Astrocyte (in vitro differentiated cells and primary cell): ENCODE measurements around the gene KRT72. TPM values are rescaled to one million over a fixed set of nuclear protein-coding genes. Genes with fewer than 3 reads are reported as not detected.

Source experiments
- DNase-seq: peaks from one replicate; pipeline ENCODE4 v3.0.0-alpha.2; 2010; ENCODE audit warnings: low read depth
- FAIRE-seq: peaks from 2 replicates; lab custom pipeline; 2011; peaks lifted over from hg19 to GRCh38; lab: Jason Lieb, UNC
- H2AFZ ChIP-seq: 2 replicates; pipeline ENCODE4 v1.6.0; 2012; ENCODE audit warnings: low read depth, low read length, inconsistent platforms
- H3K27ac ChIP-seq: 2 replicates; pipeline ENCODE4 v1.5.1; 2011; ENCODE audit warnings: low read depth, low read length, inconsistent platforms
- H3K27me3 ChIP-seq: 2 replicates; pipeline ENCODE4 v1.6.0; 2011; ENCODE audit warnings: low read length, inconsistent platforms; ENCODE audit not compliant: insufficient read depth
- H3K36me3 ChIP-seq: 2 replicates; pipeline ENCODE4 v1.5.1; 2011; ENCODE audit warnings: low read length, inconsistent platforms; ENCODE audit not compliant: insufficient read depth
- H3K4me1 ChIP-seq: 2 replicates; pipeline ENCODE4 v1.5.1; 2011; ENCODE audit warnings: low read length, inconsistent platforms; ENCODE audit not compliant: insufficient read depth
- H3K4me2 ChIP-seq: 2 replicates; pipeline ENCODE4 v1.6.0; 2012; ENCODE audit warnings: low read length, inconsistent platforms
- H3K4me3 ChIP-seq: 2 replicates; pipeline ENCODE4 v1.5.1; 2011; ENCODE audit warnings: low read depth, mild to moderate bottlenecking, low read length, inconsistent platforms; ENCODE audit not compliant: insufficient read depth
- H3K79me2 ChIP-seq: 2 replicates; pipeline ENCODE4 v1.6.0; 2012; ENCODE audit warnings: mild to moderate bottlenecking, low read length, inconsistent platforms; ENCODE audit not compliant: insufficient read depth
- H3K9ac ChIP-seq: 2 replicates; pipeline ENCODE4 v1.6.0; 2012; ENCODE audit warnings: mild to moderate bottlenecking, low read length, inconsistent platforms
- H3K9me3 ChIP-seq: 2 replicates; pipeline ENCODE4 v1.5.1; 2012; ENCODE audit warnings: low read depth, mild to moderate bottlenecking, low read length, inconsistent platforms; ENCODE audit not compliant: insufficient read depth
- H4K20me1 ChIP-seq: 2 replicates; pipeline ENCODE4 v1.6.0; 2012; ENCODE audit warnings: low read length, inconsistent platforms; ENCODE audit not compliant: insufficient read depth
- H3K27ac Mint-ChIP-seq: one replicate; pipeline ENCODE4 v1.8.0; 2021; ENCODE audit warnings: mild to moderate bottlenecking, mixed read lengths; ENCODE audit not compliant: unreplicated experiment
- H3K27me3 Mint-ChIP-seq: one replicate; pipeline ENCODE4 v1.8.0; 2021; ENCODE audit warnings: low read depth, mixed read lengths; ENCODE audit not compliant: unreplicated experiment
- H3K36me3 Mint-ChIP-seq: one replicate; pipeline ENCODE4 v1.8.0; 2021; ENCODE audit warnings: low read depth, mixed read lengths; ENCODE audit not compliant: unreplicated experiment
- H3K4me1 Mint-ChIP-seq: one replicate; pipeline ENCODE4 v1.8.0; 2021; ENCODE audit warnings: low read depth, mixed read lengths; ENCODE audit not compliant: unreplicated experiment
- H3K4me3 Mint-ChIP-seq: one replicate; pipeline ENCODE4 v1.8.0; 2021; ENCODE audit warnings: mild to moderate bottlenecking, moderate library complexity, mixed read lengths; ENCODE audit not compliant: unreplicated experiment
- H3K9me3 Mint-ChIP-seq: one replicate; pipeline ENCODE4 v1.8.0; 2021; ENCODE audit warnings: mild to moderate bottlenecking, mixed read lengths; ENCODE audit not compliant: unreplicated experiment
- CTCF ChIP-seq: IDR thresholded peaks from 2 replicates; pipeline ENCODE4 v1.5.1; 2011; ENCODE audit warnings: low read depth, mild to moderate bottlenecking, inconsistent platforms, low read length, moderate library complexity; ENCODE audit not compliant: insufficient read depth
- EZH2 ChIP-seq: IDR thresholded peaks from 2 replicates; pipeline ENCODE4 v1.6.1; 2012; ENCODE audit warnings: mild to moderate bottlenecking, low read length, inconsistent platforms; ENCODE audit not compliant: insufficient read depth
- total RNA-seq: library from RNA; stranded (reverse); gene quantifications from 2 replicates; pipeline ENCODE4 v1.2.1, GENCODE V29; 2021

The KRT72 gene
- total RNA-seq, 1 donor from 2014 or later, result not detected

- TF ChIP-seq EZH2, result no peak
- no peak for TF ChIP-seq CTCF
- H3K27ac ChIP-seq, result no peak overlapping the region
- H3K79me2 ChIP-seq, result no peaks in the 10 kb centered on the region
- no peaks in the 10 kb centered on the region for H3K36me3 ChIP-seq
- FAIRE-seq (no peak), DNase-seq (peak; percentile 22)
- H3K4me3 ChIP-seq, result no peak overlapping the region
- H3K9me3 ChIP-seq, result no peaks in the 10 kb centered on the region
- no peak overlapping the region for H3K4me2 ChIP-seq
- H3K4me1 Mint-ChIP-seq, result peaks cover 21% of the 10 kb centered on the region
- H3K4me1 ChIP-seq, result no peaks in the 10 kb centered on the region
- H4K20me1 ChIP-seq, result no peaks in the 10 kb centered on the region
- H3K27me3 Mint-ChIP-seq, result peaks cover 56% of the 10 kb centered on the region
- H3K27ac Mint-ChIP-seq, result no peak overlapping the region
- no peak overlapping the region for H2AFZ ChIP-seq
- no peaks in the 10 kb centered on the region for H3K36me3 Mint-ChIP-seq
- H3K27me3 ChIP-seq, result peaks cover 4% of the 10 kb centered on the region
- no peaks in the 10 kb centered on the region for H3K9me3 Mint-ChIP-seq
- H3K9ac ChIP-seq, result no peak overlapping the region
- no peak overlapping the region for H3K4me3 Mint-ChIP-seq
Observed at GRCh38 chr12:52581481-52581880, 19.8 kb downstream of the KRT72 start.

DNA sequence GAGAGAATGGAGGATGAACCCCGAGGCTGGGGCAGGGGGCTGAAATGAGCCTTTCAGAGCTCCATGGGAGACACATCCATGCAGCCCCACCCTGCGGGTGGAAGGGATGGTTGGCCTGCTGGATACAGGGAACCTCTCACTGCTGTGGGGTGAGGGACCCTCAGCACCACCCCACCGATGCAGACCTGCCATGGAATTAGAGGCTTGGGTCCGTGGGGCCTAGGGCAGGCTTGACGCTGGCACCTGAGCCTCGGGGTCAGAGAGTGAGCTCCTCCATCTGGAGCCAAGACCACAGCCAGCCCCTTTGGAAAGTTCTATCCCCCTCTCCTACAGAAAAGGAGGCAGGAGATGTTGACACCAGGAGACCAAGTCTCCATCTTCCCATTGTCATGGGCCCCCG lies 20.2 kb downstream of the KRT72 start:
- H3K27me3 Mint-ChIP-seq, result peaks cover 56% of the 10 kb centered on the region
- H3K79me2 ChIP-seq, result no peaks in the 10 kb centered on the region
- no peaks in the 10 kb centered on the region for H3K36me3 ChIP-seq
- H4K20me1 ChIP-seq, result no peaks in the 10 kb centered on the region
- H3K36me3 Mint-ChIP-seq, result no peaks in the 10 kb centered on the region
- H2AFZ ChIP-seq, result no peak overlapping the region
- no peak overlapping the region for H3K4me3 Mint-ChIP-seq
- no peak overlapping the region for H3K9ac ChIP-seq
- H3K9me3 Mint-ChIP-seq, result no peaks in the 10 kb centered on the region
- peaks cover 4% of the 10 kb centered on the region for H3K27me3 ChIP-seq
- no peak overlapping the region for H3K4me2 ChIP-seq
- FAIRE-seq (no peak), DNase-seq (no peak)
- no peak for TF ChIP-seq CTCF
- TF ChIP-seq EZH2, result no peak
- H3K27ac Mint-ChIP-seq, result no peak overlapping the region
- peaks cover 21% of the 10 kb centered on the region for H3K4me1 Mint-ChIP-seq
- H3K4me3 ChIP-seq, result no peak overlapping the region
- H3K27ac ChIP-seq, result no peak overlapping the region
- H3K4me1 ChIP-seq, result no peaks in the 10 kb centered on the region
- H3K9me3 ChIP-seq, result no peaks in the 10 kb centered on the region

- Histone ChIP-seq H2AFZ (no peak overlapping the region), H4K20me1 (no peaks in the 10 kb centered on the region), H3K79me2 (no peaks in the 10 kb centered on the region), H3K9me3 (no peaks in the 10 kb centered on the region), H3K4me3 (no peak overlapping the region), H3K9ac (no peak overlapping the region), H3K27me3 (peaks cover 4% of the 10 kb centered on the region), H3K4me2 (no peak overlapping the region), H3K4me1 (no peaks in the 10 kb centered on the region), H3K27ac (no peak overlapping the region), H3K36me3 (no peaks in the 10 kb centered on the region)
- TF ChIP-seq EZH2 (no peak), CTCF (no peak)
- DNase-seq, result no peak
- Mint-ChIP-seq H3K4me3 (no peak overlapping the region), H3K4me1 (peaks cover 21% of the 10 kb centered on the region), H3K36me3 (no peaks in the 10 kb centered on the region), H3K27ac (no peak overlapping the region), H3K9me3 (no peaks in the 10 kb centered on the region), H3K27me3 (peaks cover 58% of the 10 kb centered on the region)
- FAIRE-seq, result no peak
Observed at GRCh38 chr12:52580496-52580895, 20.8 kb downstream of the KRT72 start.
